Smooth muscle cell (in vitro differentiated cells): Measurements from ENCODE around the gene THSD4. TPM values are rescaled to one million over a fixed set of nuclear protein-coding genes. Genes with fewer than 3 reads are reported as not detected.

Experiments used
- DNase-seq: peaks from one replicate; lab custom pipeline; 2025; ENCODE audit not compliant: unreplicated experiment; lab: John Stamatoyannopoulos, UW
- H2AFZ ChIP-seq: fragments of 200-600 bp; sonication (generic); 2 replicates; pipeline ENCODE4 v1.6.0; 2016; ENCODE audit warnings: antibody characterized with exemption, low read depth, mild to moderate bottlenecking
- H3F3A ChIP-seq: fragments of 200-600 bp; sonication (generic); 2 replicates; pipeline ENCODE4 v1.6.0; 2017; ENCODE audit warnings: antibody characterized with exemption, low read depth
- H3K27ac ChIP-seq: fragments of 200-600 bp; sonication (generic); 2 replicates; pipeline ENCODE4 v1.5.1; 2016; ENCODE audit warnings: low read depth, mild to moderate bottlenecking
- H3K27me3 ChIP-seq: fragments of 200-600 bp; sonication (generic); 2 replicates; pipeline ENCODE4 v1.6.1; 2016; ENCODE audit warnings: low read depth, mild to moderate bottlenecking
- H3K36me3 ChIP-seq: fragments of 200-600 bp; sonication (generic); 2 replicates; pipeline ENCODE4 v1.5.1; 2016; ENCODE audit warnings: low read depth
- H3K4me1 ChIP-seq: fragments of 200-600 bp; sonication (generic); 2 replicates; pipeline ENCODE4 v1.5.1; 2016; ENCODE audit warnings: low read depth
- H3K4me2 ChIP-seq: fragments of 200-600 bp; sonication (generic); 2 replicates; pipeline ENCODE4 v1.6.0; 2016; ENCODE audit warnings: mild to moderate bottlenecking
- H3K4me3 ChIP-seq: fragments of 200-600 bp; sonication (generic); 2 replicates; pipeline ENCODE4 v1.5.1; 2016; ENCODE audit warnings: mild to moderate bottlenecking
- H3K79me2 ChIP-seq: fragments of 200-600 bp; sonication (generic); 2 replicates; pipeline ENCODE4 v1.6.0; 2016; ENCODE audit warnings: low read depth, mild to moderate bottlenecking
- H3K9ac ChIP-seq: fragments of 200-600 bp; sonication (generic); 2 replicates; pipeline ENCODE4 v1.6.0; 2016; ENCODE audit warnings: low read depth
- H3K9me3 ChIP-seq: fragments of 200-600 bp; sonication (generic); replicated peaks from 2 replicates; pipeline ENCODE4 v1.5.1; 2016; ENCODE audit warnings: low read depth
- H4K20me1 ChIP-seq: fragments of 200-600 bp; sonication (generic); 2 replicates; pipeline ENCODE4 v1.6.0; 2016; ENCODE audit warnings: low read depth
- CTCF ChIP-seq: fragments of 200-600 bp; sonication (generic); IDR thresholded peaks from 2 replicates; pipeline ENCODE4 v1.5.1; 2017; ENCODE audit warnings: borderline replicate concordance, mild to moderate bottlenecking, antibody characterized with exemption; ENCODE audit not compliant: insufficient read depth, poor library complexity, severe bottlenecking
- WGBS: methylation state at CpG from one replicate; pipeline ENCODE4 v1.1.7; 2016; ENCODE audit warnings: low lambda C conversion rate; 5-methylcytosine and 5-hydroxymethylcytosine counted together
- polyA plus RNA-seq: library from polyadenylated mRNA; unstranded; fragments of >200 nt; fragmentation: Nextera tagmentation; extraction: Ambion mirVana; gene quantifications from 2 replicates; pipeline ENCODE4 v1.2.1, GENCODE V29; 2016
- total RNA-seq: library from RNA; depleted of rRNA; stranded (reverse); fragments of >200 nt; gene quantifications from 2 replicates; pipeline ENCODE4 v1.2.3, GENCODE V29; 2014

Gene THSD4
- total and polyA plus RNA-seq, 2 experiments from 2014 or later = 2.5 to 4.1 TPM

GRCh38 chr15:71651750-71652186 is 536.5 kb downstream of the THSD4 start:
- Histone ChIP-seq H3K36me3 (no peaks in the 10 kb centered on the region), H3F3A (no peaks in the 10 kb centered on the region), H2AFZ (no peak overlapping the region), H3K4me3 (no peak overlapping the region), H3K9me3 (no peaks in the 10 kb centered on the region), H3K79me2 (no peaks in the 10 kb centered on the region), H3K9ac (no peak overlapping the region), H4K20me1 (no peaks in the 10 kb centered on the region), H3K27me3 (no peaks in the 10 kb centered on the region), H3K4me2 (no peak overlapping the region), H3K4me1 (no peaks in the 10 kb centered on the region), H3K27ac (no peak overlapping the region)
- 46% methylated on average over 5 of the region's 5 CpGs for WGBS
- DNase-seq = no peak
- TF ChIP-seq CTCF = peak; percentile 63

DNA sequence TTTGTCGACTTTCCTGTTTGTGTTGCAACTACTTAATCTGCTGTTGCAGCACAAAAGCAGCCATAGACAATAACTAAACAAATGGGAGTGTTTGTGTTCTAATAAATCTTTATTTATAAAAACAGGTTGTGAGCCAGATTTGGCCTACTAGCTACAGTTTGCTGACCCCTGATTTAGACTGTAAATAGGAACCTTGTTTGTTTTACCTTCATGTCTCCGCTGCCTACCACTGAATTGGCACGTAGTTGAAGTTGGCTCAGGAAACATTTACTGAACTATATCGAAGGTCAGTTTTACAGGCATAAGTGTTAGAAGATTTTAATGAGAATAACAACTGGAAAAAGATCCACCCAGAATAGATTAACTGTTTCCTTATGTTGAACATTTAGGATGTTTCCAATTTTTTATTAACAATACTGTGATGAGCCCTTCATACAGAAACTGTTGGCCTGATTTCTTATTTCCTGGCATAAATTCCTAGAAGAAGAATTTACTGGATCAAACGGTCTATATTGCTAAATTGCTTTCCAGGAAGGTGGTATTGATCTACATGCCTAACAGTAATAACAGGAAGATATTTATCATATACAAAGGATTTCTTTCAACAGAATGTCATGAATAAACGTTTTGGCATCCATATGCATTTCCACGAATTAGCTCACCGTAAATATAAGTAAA is 538.9 kb downstream of the THSD4 start:
- Histone ChIP-seq H3K9ac (no peak overlapping the region), H3K4me1 (no peaks in the 10 kb centered on the region), H3K36me3 (no peaks in the 10 kb centered on the region), H3K27ac (no peak overlapping the region), H2AFZ (no peak overlapping the region), H3F3A (no peaks in the 10 kb centered on the region), H3K4me2 (no peak overlapping the region), H3K4me3 (no peak overlapping the region), H4K20me1 (no peaks in the 10 kb centered on the region), H3K27me3 (no peaks in the 10 kb centered on the region), H3K79me2 (no peaks in the 10 kb centered on the region), H3K9me3 (no peaks in the 10 kb centered on the region)
- TF ChIP-seq CTCF = no peak
- no peak for DNase-seq
- WGBS = 90% methylated on average over 8 of the region's 8 CpGs

DNA sequence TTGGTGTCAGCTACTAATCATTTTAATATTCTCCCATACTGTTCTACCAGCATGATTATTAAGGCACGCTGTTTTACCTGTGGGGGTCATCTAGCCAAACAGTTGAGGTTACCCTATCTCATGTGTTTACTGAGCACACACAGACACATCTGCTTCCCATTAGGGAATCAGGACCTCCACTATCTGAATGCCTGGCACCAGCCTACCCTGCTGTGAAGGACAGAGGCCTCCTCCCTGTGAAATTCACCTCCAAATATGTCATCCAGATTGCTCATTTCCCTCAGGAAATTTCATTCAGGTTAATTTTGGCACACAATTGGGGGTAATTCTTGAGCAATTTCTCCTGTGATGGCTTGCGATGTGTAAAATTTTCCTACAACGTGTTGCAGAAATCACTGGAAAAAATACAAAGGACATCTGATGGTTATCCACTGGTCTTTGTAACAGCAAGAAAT is 539.5 kb downstream of the THSD4 start:
- 89% methylated on average over 3 of the region's 3 CpGs for WGBS

More for the DNA sequence above, 539.5 kb downstream of the THSD4 start:
- H2AFZ ChIP-seq = no peak overlapping the region
- no peaks in the 10 kb centered on the region for H3K27me3 ChIP-seq
- H4K20me1 ChIP-seq = no peaks in the 10 kb centered on the region
- H3K4me2 ChIP-seq = no peak overlapping the region
- no peak overlapping the region for H3K4me3 ChIP-seq
- no peaks in the 10 kb centered on the region for H3K36me3 ChIP-seq
- TF ChIP-seq CTCF = no peak
- no peaks in the 10 kb centered on the region for H3F3A ChIP-seq
- H3K9me3 ChIP-seq = no peaks in the 10 kb centered on the region
- DNase-seq = no peak
- no peak overlapping the region for H3K9ac ChIP-seq
- no peaks in the 10 kb centered on the region for H3K4me1 ChIP-seq
- H3K79me2 ChIP-seq = no peaks in the 10 kb centered on the region
- no peak overlapping the region for H3K27ac ChIP-seq
